Measurements from ENCODE around the gene GPR141. TPM values are rescaled to one million over a fixed set of nuclear protein-coding genes. Genes with fewer than 3 reads are reported as not detected.

The GPR141 gene
- total and polyA plus RNA-seq, 8 donors = 0.32 to 1.6 (median 0.78) TPM; not detected in 4

DNA sequence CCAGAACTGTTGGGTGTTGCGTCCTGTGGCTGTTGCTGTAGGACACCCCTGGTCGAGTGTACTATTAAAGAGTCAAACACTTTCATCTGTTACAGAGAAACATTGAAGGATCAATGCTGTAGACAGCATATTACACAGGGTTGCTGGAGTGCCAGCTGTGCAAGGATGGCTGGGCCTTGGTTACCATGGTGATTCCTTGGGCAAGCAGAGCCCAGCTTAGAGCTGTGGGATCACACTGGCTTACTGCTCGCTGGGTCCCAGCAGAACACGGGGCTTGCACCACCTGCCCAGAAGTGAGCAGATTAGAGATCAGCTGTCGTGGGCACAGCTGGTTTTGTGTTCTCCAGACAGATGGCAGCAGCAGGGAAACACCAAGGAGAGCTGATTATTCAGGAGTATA lies 76.0 kb downstream of the GPR141 start:
- TF ChIP-seq, protein P1, sequence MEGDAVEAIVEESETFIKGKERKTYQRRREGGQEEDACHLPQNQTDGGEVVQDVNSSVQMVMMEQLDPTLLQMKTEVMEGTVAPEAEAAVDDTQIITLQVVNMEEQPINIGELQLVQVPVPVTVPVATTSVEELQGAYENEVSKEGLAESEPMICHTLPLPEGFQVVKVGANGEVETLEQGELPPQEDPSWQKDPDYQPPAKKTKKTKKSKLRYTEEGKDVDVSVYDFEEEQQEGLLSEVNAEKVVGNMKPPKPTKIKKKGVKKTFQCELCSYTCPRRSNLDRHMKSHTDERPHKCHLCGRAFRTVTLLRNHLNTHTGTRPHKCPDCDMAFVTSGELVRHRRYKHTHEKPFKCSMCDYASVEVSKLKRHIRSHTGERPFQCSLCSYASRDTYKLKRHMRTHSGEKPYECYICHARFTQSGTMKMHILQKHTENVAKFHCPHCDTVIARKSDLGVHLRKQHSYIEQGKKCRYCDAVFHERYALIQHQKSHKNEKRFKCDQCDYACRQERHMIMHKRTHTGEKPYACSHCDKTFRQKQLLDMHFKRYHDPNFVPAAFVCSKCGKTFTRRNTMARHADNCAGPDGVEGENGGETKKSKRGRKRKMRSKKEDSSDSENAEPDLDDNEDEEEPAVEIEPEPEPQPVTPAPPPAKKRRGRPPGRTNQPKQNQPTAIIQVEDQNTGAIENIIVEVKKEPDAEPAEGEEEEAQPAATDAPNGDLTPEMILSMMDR (IDR thresholded peaks at IDR 0.05) = no peak
- ATAC-seq (peak in 2 of 4 donors; percentile 27 to 50), FAIRE-seq (no peak), DNase-seq (no peak)
- H3K27me3 ChIP-seq = no peaks in the 10 kb centered on the region
- H3K27ac ChIP-seq = no peak overlapping the region
- no peak overlapping the region for H3K4me3 ChIP-seq
- H3K36me3 ChIP-seq = no peaks in the 10 kb centered on the region
- 44 to 51% methylated on average over 5 of the region's 5 CpGs for WGBS, 2 donors
- intact Hi-C loops (cut with DNase I) = no loop called here
- H3K4me1 ChIP-seq = no peaks in the 10 kb centered on the region
- H3K9me3 ChIP-seq = no peaks in the 10 kb centered on the region

DNA sequence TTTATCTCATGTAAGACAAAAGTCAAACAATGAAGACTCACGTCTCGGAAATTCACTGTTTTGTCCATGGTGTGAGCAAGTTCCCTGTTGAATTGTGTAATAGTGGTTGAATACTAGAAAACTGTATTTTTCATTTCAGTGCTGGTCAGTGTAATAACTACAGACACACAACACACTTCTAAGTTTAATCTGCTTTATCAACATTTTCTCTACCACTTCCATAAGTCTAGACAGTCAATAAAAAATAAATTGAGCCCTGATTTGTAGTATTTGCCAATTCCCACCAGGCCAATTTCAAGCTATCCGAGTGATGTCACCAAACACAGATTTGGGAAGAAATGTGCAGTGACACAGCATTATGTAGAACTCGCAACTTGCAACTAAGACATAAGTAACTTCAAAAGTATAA lies 81.9 kb downstream of the GPR141 start:
- WGBS, 2 donors = 53 to 56% methylated on average over 4 of the region's 4 CpGs

DNA sequence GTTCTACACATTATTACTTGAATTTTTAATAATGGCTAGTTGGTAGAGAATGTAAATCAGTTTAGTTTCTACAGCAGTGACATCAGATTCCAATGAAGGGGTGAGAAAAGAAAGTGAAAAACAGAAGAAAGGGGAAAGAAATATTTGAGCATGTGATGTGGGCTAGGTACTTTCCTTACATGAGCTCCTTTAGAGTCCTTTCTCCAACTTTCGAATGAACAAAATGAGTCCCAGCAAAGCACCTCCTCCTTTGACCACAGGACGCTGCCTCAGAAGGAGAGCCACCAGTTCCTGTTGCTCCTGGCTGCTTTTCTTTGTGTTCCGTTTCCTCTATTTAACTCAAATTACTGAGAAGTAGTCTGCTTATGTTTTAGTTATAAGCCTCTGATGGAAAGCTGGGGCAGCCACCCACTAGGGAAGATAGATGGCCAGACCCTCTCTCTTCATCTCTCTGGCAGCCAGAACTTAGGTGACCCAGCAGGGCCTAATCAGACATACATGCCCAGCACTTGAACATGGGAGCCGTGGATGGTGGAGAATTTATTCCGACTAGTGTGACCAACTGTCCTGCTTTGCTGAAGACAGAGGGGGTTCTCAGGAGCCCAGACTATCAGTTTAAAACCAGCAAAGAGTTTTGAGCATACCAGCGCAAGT lies 82.4 kb downstream of the GPR141 start:
- intact Hi-C loops (cut with DNase I) = no loop called here
- Histone ChIP-seq H3K27ac (no peak overlapping the region), H3K36me3 (no peaks in the 10 kb centered on the region), H3K4me3 (no peak overlapping the region), H3K9me3 (no peaks in the 10 kb centered on the region), H3K4me1 (no peaks in the 10 kb centered on the region), H3K27me3 (no peaks in the 10 kb centered on the region)
- 77 to 82% methylated on average over 6 of the region's 6 CpGs for WGBS, 2 donors
- TF ChIP-seq, protein P1 (IDR thresholded peaks at IDR 0.05) = no peak
- FAIRE-seq (no peak), DNase-seq (no peak), ATAC-seq (peak in 2 of 4 donors; percentile 66 to 68)

More for the DNA sequence above, 81.9 kb downstream of the GPR141 start:
- Histone ChIP-seq H3K27me3 (no peaks in the 10 kb centered on the region), H3K27ac (no peak overlapping the region), H3K9me3 (no peaks in the 10 kb centered on the region), H3K4me3 (no peak overlapping the region), H3K4me1 (no peaks in the 10 kb centered on the region), H3K36me3 (no peaks in the 10 kb centered on the region)
- ATAC-seq = peak in 1 of 4 donors; percentile 26
- no peak for DNase-seq
- intact Hi-C loops (cut with DNase I) = no loop called here
- no peak for FAIRE-seq
- TF ChIP-seq, protein P1 (IDR thresholded peaks at IDR 0.05) = no peak

DNA sequence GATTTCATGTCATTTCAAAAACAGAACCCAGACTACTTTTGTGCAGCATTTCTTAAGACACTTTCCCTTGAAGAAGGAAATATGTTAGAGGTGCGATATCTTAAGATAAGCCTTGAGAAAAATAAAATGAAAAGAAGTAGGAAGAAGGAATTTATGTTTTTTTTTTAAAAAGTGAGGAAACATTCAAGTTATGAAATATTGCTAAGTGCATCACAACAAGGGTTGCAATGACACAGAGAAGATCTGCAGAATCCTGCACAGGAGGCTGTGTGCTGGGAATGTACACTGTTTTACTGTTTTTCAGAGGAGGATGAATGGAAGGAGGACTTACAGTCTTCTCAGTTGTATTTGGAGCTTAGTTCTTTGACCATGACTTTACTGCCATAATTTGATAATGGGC lies 85.0 kb downstream of the GPR141 start:
- DNase-seq = no peak
- Histone ChIP-seq H3K4me3 (no peak overlapping the region), H3K9me3 (no peaks in the 10 kb centered on the region), H3K27ac (no peak overlapping the region), H3K4me1 (no peaks in the 10 kb centered on the region), H3K27me3 (no peaks in the 10 kb centered on the region), H3K36me3 (no peaks in the 10 kb centered on the region)
- TF ChIP-seq, protein P1 (IDR thresholded peaks at IDR 0.05) = no peak
- ATAC-seq = no peak
- intact Hi-C loops (cut with DNase I) = no loop called here
- FAIRE-seq = no peak
- 85 to 89% methylated on average over 1 of the region's 1 CpG for WGBS, 2 donors

DNA sequence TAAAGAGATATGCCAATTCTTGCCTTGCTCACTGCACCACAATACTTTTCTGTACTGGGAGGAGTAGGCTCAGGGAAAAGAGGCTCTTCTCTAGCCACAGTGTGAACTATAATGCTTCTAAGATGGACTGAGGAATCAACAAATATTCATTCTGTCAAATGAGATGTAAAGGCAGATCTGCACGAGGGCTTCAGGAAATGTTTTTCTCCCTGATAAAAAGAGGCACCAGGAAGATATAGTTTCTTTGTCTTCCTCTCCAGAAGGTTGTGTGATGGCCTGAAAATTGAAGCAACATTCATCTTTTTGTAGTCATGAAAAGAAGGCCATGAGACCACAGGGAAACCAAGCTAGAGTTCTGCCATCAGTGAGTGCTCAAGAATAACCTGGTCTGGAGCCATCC lies 85.7 kb downstream of the GPR141 start:
- no peak overlapping the region for H3K27ac ChIP-seq
- FAIRE-seq (no peak), DNase-seq (no peak), ATAC-seq (no peak)
- TF ChIP-seq, protein P1 (IDR thresholded peaks at IDR 0.05) = no peak
- H3K4me3 ChIP-seq = no peak overlapping the region
- intact Hi-C loops (cut with DNase I) = no loop called here
- no peaks in the 10 kb centered on the region for H3K9me3 ChIP-seq
- WGBS, 2 donors = 27 to 29% methylated on average over 1 of the region's 1 CpG
- no peaks in the 10 kb centered on the region for H3K36me3 ChIP-seq
- H3K27me3 ChIP-seq = no peaks in the 10 kb centered on the region
- no peaks in the 10 kb centered on the region for H3K4me1 ChIP-seq
